BE2C (cell line): ENCODE results near the gene P2RY6.

Source experiments
- DNase-seq: peaks from one replicate; pipeline ENCODE4 v3.0.0-alpha.2; 2020
- H3K27me3 ChIP-seq: fragments of 250-450 bp; sonication (Bioruptor Pico); 2 replicates; pipeline ENCODE4 v1.5.1; 2020; ENCODE audit warnings: mild to moderate bottlenecking
- H3K36me3 ChIP-seq: fragments of 250-450 bp; sonication (Bioruptor Pico); 2 replicates; pipeline ENCODE4 v1.5.1; 2020; ENCODE audit warnings: mild to moderate bottlenecking
- H3K4me1 ChIP-seq: fragments of 250-450 bp; sonication (Bioruptor Pico); 2 replicates; pipeline ENCODE4 v1.5.1; 2020
- H3K4me3 ChIP-seq: 2 replicates; pipeline ENCODE4 v1.5.1; 2011; ENCODE audit warnings: low read depth, low read length
- H3K9me3 ChIP-seq: fragments of 250-450 bp; sonication (Bioruptor Pico); 2 replicates; pipeline ENCODE4 v1.5.1; 2020
- CTCF ChIP-seq: IDR thresholded peaks from 2 replicates; pipeline ENCODE4 v1.5.1; 2012; ENCODE audit warnings: mild to moderate bottlenecking, low read depth, low read length

Gene P2RY6

DNA sequence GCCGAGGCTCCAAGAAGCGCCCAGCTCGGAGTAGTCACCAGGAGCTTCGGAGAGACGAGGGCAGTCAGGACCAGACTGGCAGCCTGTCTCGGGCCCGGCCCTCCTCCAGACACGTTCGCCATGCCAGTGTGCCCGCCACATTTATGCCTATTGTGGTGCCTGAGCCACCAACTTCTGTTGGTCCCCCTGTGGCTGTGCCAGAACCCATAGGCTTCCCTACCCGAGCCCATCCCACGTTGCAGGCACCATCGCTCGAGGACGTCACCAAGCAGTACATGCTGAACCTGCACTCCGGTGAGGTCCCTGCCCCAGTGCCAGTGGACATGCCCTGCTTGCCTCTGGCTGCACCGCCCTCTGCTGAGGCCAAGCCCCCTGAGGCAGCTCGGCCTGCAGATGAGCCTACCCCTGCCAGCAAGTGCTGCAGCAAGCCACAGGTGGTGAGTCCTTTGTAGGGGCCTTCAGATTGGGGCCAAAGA is 39.3 kb downstream of the P2RY6 start:
- Histone ChIP-seq H3K36me3 (no peaks in the 10 kb centered on the region), H3K4me3 (no peak overlapping the region), H3K9me3 (no peaks in the 10 kb centered on the region), H3K27me3 (no peaks in the 10 kb centered on the region), H3K4me1 (no peaks in the 10 kb centered on the region)
- no peak for TF ChIP-seq CTCF
- DNase-seq: no peak

DNA sequence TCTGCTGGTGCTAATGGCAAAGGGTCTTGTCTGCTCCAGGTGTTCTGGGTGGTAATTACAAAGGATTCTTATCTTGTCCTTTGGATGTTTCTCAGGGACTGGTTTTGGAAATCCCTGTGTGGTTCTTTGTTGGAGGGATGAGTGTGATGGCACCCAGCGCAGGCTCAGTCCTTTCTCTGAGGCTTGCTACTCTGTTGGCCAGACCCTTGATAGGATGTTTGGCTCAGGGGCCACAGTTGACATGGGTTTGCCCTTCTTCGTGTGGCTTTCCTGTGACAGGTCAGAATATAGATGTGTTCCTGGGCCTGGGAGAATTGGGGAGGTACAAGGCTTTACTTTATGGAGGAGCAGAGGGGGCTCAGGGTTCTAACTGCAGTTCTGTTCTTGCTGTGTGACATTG is 39.9 kb downstream of the P2RY6 start:
- Histone ChIP-seq H3K9me3 (no peaks in the 10 kb centered on the region), H3K27me3 (no peaks in the 10 kb centered on the region), H3K4me3 (no peak overlapping the region; the same call in 1 of the 2 replicates), H3K36me3 (no peaks in the 10 kb centered on the region), H3K4me1 (no peaks in the 10 kb centered on the region)
- DNase-seq: no peak
- no peak for TF ChIP-seq CTCF

DNA sequence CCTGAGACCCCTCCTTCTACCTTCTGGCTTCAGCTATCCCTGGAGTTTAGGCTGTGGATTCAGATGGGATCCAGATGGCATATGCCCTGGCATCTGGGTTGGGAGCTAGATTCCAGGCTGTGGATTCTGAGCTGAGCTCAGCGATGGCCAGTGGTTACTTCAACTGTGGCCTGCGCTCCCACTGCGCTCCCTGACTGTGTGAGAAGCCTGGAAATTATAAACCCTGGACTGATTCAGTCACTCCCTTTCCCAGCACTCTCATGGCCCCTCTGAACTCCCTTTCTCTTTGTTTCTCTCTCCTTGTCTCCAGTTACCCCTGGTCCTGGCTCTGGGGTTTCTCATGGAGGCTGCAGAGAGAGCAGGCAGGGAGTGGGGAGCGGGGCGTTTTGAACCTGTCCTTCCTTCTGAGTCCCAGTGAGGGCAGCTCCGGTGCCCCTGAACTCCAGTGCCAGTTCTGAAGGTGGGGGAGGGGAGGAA is 40.8 kb downstream of the P2RY6 start:
- H3K4me1 ChIP-seq: no peaks in the 10 kb centered on the region
- H3K36me3 ChIP-seq: no peaks in the 10 kb centered on the region; the same call in 1 of the 2 replicates
- no peak for DNase-seq
- H3K9me3 ChIP-seq: no peaks in the 10 kb centered on the region
- no peak overlapping the region; the same call in 1 of the 2 replicates for H3K4me3 ChIP-seq
- H3K27me3 ChIP-seq: no peaks in the 10 kb centered on the region
- no peak for TF ChIP-seq CTCF

DNA sequence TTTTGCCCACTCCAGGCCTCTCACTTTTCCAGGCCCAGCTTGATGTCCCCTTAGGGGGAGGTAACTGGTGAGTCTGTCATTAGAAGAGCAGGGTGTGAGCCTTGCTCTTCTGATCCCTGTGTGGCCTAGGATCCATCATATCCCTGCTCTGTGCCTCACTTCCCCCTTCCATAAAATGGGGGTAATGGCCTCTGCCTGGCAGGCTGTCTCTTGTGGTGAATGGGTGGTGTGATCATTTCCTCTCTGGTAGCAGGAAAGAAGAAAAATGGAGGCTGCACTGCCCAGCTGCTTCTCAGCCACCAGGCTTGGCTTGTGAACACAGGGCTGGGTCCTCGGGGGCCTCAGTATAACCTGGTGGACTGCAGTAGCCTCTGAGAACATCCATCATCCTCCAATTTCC is 41.5 kb downstream of the P2RY6 start:
- no peak overlapping the region for H3K4me3 ChIP-seq

GRCh38 chr11:73314117-73314961 is 42.2 kb downstream of the P2RY6 start:
- Histone ChIP-seq H3K4me1 (no peaks in the 10 kb centered on the region), H3K9me3 (no peaks in the 10 kb centered on the region), H3K27me3 (no peaks in the 10 kb centered on the region), H3K36me3 (no peaks in the 10 kb centered on the region; the same call in 1 of the 2 replicates), H3K4me3 (no peak overlapping the region)
- no peak for TF ChIP-seq CTCF
- no peak for DNase-seq

More for the DNA sequence above, 41.5 kb downstream of the P2RY6 start:
- Histone ChIP-seq H3K4me1 (no peaks in the 10 kb centered on the region), H3K36me3 (no peaks in the 10 kb centered on the region; the same call in 1 of the 2 replicates), H3K9me3 (no peaks in the 10 kb centered on the region), H3K27me3 (no peaks in the 10 kb centered on the region)
- no peak for DNase-seq
- TF ChIP-seq CTCF: no peak
